Chondrocyte (in vitro differentiated cells): ENCODE results near the gene SPAG8. TPM values are rescaled to one million over a fixed set of nuclear protein-coding genes. Genes with fewer than 3 reads are reported as not detected.

ENCODE experiments used
- DNase-seq: peaks from one replicate; pipeline ENCODE4 v3.0.0; 2021; ENCODE audit warnings: mixed read lengths, low spot score
- H3K27ac Mint-ChIP-seq: one replicate; pipeline ENCODE4 v1.8.0; 2021; ENCODE audit warnings: mild to moderate bottlenecking, moderate library complexity, mixed read lengths; ENCODE audit not compliant: unreplicated experiment
- H3K27me3 Mint-ChIP-seq: 2 replicates; pipeline ENCODE4 v1.8.0; 2021; ENCODE audit warnings: low read depth, mixed read lengths
- H3K36me3 Mint-ChIP-seq: 2 replicates; pipeline ENCODE4 v1.8.0; 2021; ENCODE audit warnings: low read depth, mixed read lengths
- H3K4me1 Mint-ChIP-seq: 2 replicates; pipeline ENCODE4 v1.8.0; 2021; ENCODE audit warnings: low read depth, mild to moderate bottlenecking, mixed read lengths
- H3K4me3 Mint-ChIP-seq: one replicate; pipeline ENCODE4 v1.8.0; 2021; ENCODE audit warnings: mild to moderate bottlenecking, moderate library complexity, mixed read lengths; ENCODE audit not compliant: unreplicated experiment
- H3K9me3 Mint-ChIP-seq: 2 replicates; pipeline ENCODE4 v1.8.0; 2021; ENCODE audit warnings: low read depth, mixed read lengths
- CTCF ChIP-seq: fragments of 200-600 bp; sonication (generic); IDR thresholded peaks from 2 replicates; pipeline ENCODE4 v1.5.0; 2021; ENCODE audit warnings: antibody characterized with exemption, mild to moderate bottlenecking, moderate library complexity
- total RNA-seq: library from RNA; stranded (reverse); gene quantifications from 3 replicates; pipeline ENCODE4 v1.2.1, GENCODE V29; 2021

SPAG8 gene
- total RNA-seq, 1 donor from 2014 or later = 0.30 TPM

GRCh38 chr9:35771534-35771933, 40.5 kb downstream of the SPAG8 start:
- H3K9me3 Mint-ChIP-seq = no peaks in the 10 kb centered on the region
- H3K4me1 Mint-ChIP-seq = no peaks in the 10 kb centered on the region
- H3K36me3 Mint-ChIP-seq = no peaks in the 10 kb centered on the region
- H3K27me3 Mint-ChIP-seq = no peaks in the 10 kb centered on the region
- DNase-seq = no peak
- no peak for TF ChIP-seq CTCF
- no peak overlapping the region for H3K27ac Mint-ChIP-seq
- no peak overlapping the region for H3K4me3 Mint-ChIP-seq

GRCh38 chr9:35771075-35771433, 41.0 kb downstream of the SPAG8 start:
- Mint-ChIP-seq H3K27ac (no peak overlapping the region), H3K36me3 (no peaks in the 10 kb centered on the region), H3K4me1 (no peaks in the 10 kb centered on the region), H3K27me3 (no peaks in the 10 kb centered on the region), H3K9me3 (no peaks in the 10 kb centered on the region), H3K4me3 (no peak overlapping the region)
- TF ChIP-seq CTCF = no peak
- DNase-seq = no peak

GRCh38 chr9:35769763-35770162, 42.3 kb downstream of the SPAG8 start:
- Mint-ChIP-seq H3K4me3 (no peak overlapping the region), H3K36me3 (no peaks in the 10 kb centered on the region), H3K9me3 (no peaks in the 10 kb centered on the region), H3K27ac (no peak overlapping the region), H3K27me3 (no peaks in the 10 kb centered on the region), H3K4me1 (no peaks in the 10 kb centered on the region)
- TF ChIP-seq CTCF = no peak
- no peak for DNase-seq

- Mint-ChIP-seq H3K9me3 (no peaks in the 10 kb centered on the region), H3K4me1 (no peaks in the 10 kb centered on the region), H3K27me3 (no peaks in the 10 kb centered on the region), H3K4me3 (no peak overlapping the region), H3K27ac (no peak overlapping the region), H3K36me3 (no peaks in the 10 kb centered on the region)
- no peak for DNase-seq
- no peak for TF ChIP-seq CTCF
These were observed 44.6 kb downstream of the SPAG8 start for GRCh38 chr9:35767458-35767857.

- Mint-ChIP-seq H3K27ac (no peak overlapping the region), H3K9me3 (no peaks in the 10 kb centered on the region), H3K36me3 (no peaks in the 10 kb centered on the region), H3K27me3 (no peaks in the 10 kb centered on the region), H3K4me1 (no peaks in the 10 kb centered on the region), H3K4me3 (no peak overlapping the region)
- no peak for DNase-seq
- TF ChIP-seq CTCF = no peak
These were observed 45.1 kb downstream of the SPAG8 start for GRCh38 chr9:35766997-35767396.
